ENCODE results near the gene ADGRL2. TPM values are rescaled to one million over a fixed set of nuclear protein-coding genes. Genes with fewer than 3 reads are reported as not detected.

Gene ADGRL2
- total RNA-seq, 1 experiment from 2014 or later, result 34.2 TPM

DNA sequence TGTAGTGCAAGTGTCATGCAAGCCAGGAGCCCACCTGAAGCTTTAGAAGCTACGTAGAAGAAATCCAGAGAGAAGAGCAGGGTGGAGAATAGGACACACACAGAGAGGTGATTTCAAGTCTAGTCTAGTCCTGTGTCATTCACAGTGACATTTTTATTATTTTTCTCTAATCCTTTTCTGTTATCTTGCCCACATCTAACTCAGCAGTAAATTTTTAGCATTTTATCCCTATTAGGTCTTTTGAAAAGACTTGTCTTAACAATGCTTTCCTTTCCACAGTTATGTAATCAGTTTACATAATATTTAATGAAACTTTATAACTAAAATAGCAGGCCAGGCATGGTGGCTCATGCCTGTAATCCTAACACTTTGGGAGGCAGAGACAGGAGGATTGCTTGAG is 198.6 kb downstream of the ADGRL2 start:
- Histone ChIP-seq H3K36me3 (ENCODE audit: control insufficient read depth, insufficient read depth, low read length) (no peaks in the 10 kb centered on the region), H3K27me3 (ENCODE audit: control insufficient read depth, insufficient read depth, low read length) (no peaks in the 10 kb centered on the region), H3K4me3 (ENCODE audit: low read depth in 2 of 2, low read length in 2 of 2) (no peak overlapping the region), H3K4me1 (ENCODE audit: control insufficient read depth, insufficient read depth, low read length) (no peaks in the 10 kb centered on the region), H3K9me3 (ENCODE audit: control insufficient read depth, insufficient read depth, low read depth, low read length) (no peaks in the 10 kb centered on the region), H3K27ac (ENCODE audit: low read length) (no peak overlapping the region)
- ATAC-seq, result no peak
- intact Hi-C loops (cut with micrococcal nuclease; ENCODE audit: unreplicated experiment), result no loop called here
- in situ Hi-C loops (cut with HindIII; ENCODE audit: low pct_unique_long_range_greater_than_20kb, low sequenced_read_pairs), result no loop called here
- BruUV-seq (replicated peaks), result no TSS peak
- TF ChIP-seq POLR2AphosphoS5 (IDR thresholded peaks at IDR 0.05; ENCODE audit: low read depth, low read length), result no peak
- TF ChIP-seq, protein P1, sequence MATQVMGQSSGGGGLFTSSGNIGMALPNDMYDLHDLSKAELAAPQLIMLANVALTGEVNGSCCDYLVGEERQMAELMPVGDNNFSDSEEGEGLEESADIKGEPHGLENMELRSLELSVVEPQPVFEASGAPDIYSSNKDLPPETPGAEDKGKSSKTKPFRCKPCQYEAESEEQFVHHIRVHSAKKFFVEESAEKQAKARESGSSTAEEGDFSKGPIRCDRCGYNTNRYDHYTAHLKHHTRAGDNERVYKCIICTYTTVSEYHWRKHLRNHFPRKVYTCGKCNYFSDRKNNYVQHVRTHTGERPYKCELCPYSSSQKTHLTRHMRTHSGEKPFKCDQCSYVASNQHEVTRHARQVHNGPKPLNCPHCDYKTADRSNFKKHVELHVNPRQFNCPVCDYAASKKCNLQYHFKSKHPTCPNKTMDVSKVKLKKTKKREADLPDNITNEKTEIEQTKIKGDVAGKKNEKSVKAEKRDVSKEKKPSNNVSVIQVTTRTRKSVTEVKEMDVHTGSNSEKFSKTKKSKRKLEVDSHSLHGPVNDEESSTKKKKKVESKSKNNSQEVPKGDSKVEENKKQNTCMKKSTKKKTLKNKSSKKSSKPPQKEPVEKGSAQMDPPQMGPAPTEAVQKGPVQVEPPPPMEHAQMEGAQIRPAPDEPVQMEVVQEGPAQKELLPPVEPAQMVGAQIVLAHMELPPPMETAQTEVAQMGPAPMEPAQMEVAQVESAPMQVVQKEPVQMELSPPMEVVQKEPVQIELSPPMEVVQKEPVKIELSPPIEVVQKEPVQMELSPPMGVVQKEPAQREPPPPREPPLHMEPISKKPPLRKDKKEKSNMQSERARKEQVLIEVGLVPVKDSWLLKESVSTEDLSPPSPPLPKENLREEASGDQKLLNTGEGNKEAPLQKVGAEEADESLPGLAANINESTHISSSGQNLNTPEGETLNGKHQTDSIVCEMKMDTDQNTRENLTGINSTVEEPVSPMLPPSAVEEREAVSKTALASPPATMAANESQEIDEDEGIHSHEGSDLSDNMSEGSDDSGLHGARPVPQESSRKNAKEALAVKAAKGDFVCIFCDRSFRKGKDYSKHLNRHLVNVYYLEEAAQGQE (IDR thresholded peaks at IDR 0.05; ENCODE audit: insufficient read depth in 1 of 2, low read depth in 2 of 2, low read length in 1 of 2), result no peak
- TF ChIP-seq SIN3A (IDR thresholded peaks at IDR 0.05; ENCODE audit: borderline replicate concordance, insufficient read depth, low read depth, low read length), result no peak
- ChIA-PET POLR2A (no interaction called here), CTCF (interaction anchor here (0.5 kb wide), 1 partner anchor 183 kb away, joined by 3 read pairs; no protein-coding TSS in a partner anchor)
- DNase-seq (ENCODE audit: low read depth, low spot score), result no peak

DNA sequence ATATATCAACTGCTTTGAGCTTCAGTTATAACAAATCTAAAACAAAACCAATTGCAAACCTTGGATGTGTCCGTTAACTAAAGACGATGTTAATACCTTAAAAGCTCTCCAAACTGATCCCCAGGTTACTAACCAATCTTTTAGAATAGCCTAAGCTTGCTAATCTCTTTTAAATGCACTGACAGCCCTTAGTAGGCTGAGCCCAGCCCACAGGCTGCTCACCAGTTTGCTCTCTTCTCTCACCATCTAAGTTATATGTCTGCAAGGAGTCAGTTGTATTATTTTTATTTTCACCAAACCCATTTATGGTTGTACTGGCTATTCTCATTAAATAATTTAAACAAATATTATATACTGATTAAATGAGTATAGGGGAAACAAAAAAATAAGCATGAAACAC is 199.5 kb downstream of the ADGRL2 start:
- Histone ChIP-seq H3K4me3 (ENCODE audit: low read depth in 2 of 2, low read length in 2 of 2) (no peak overlapping the region), H3K4me1 (ENCODE audit: control insufficient read depth, insufficient read depth, low read length) (no peaks in the 10 kb centered on the region), H3K9me3 (ENCODE audit: control insufficient read depth, insufficient read depth, low read depth, low read length) (no peaks in the 10 kb centered on the region), H3K27me3 (ENCODE audit: control insufficient read depth, insufficient read depth, low read length) (no peaks in the 10 kb centered on the region), H3K27ac (ENCODE audit: low read length) (no peak overlapping the region), H3K36me3 (ENCODE audit: control insufficient read depth, insufficient read depth, low read length) (no peaks in the 10 kb centered on the region)
- ChIA-PET CTCF (interaction anchor here (0.5 kb wide), 1 partner anchor 184 kb away, joined by 3 read pairs; no protein-coding TSS in a partner anchor), POLR2A (no interaction called here)
- DNase-seq (ENCODE audit: low read depth, low spot score) (no peak), ATAC-seq (no peak)
- TF ChIP-seq SIN3A (IDR thresholded peaks at IDR 0.05; ENCODE audit: borderline replicate concordance, insufficient read depth, low read depth, low read length), result no peak
- no peak for TF ChIP-seq TCF7L2 (IDR thresholded peaks at IDR 0.05; ENCODE audit: low read depth, low read length)
- no peak for TF ChIP-seq POLR2AphosphoS5 (IDR thresholded peaks at IDR 0.05; ENCODE audit: low read depth, low read length)
- TF ChIP-seq, protein P1 (IDR thresholded peaks at IDR 0.05; ENCODE audit: insufficient read depth in 1 of 2, low read depth in 2 of 2, low read length in 1 of 2), result no peak
- TF ChIP-seq, protein P2, sequence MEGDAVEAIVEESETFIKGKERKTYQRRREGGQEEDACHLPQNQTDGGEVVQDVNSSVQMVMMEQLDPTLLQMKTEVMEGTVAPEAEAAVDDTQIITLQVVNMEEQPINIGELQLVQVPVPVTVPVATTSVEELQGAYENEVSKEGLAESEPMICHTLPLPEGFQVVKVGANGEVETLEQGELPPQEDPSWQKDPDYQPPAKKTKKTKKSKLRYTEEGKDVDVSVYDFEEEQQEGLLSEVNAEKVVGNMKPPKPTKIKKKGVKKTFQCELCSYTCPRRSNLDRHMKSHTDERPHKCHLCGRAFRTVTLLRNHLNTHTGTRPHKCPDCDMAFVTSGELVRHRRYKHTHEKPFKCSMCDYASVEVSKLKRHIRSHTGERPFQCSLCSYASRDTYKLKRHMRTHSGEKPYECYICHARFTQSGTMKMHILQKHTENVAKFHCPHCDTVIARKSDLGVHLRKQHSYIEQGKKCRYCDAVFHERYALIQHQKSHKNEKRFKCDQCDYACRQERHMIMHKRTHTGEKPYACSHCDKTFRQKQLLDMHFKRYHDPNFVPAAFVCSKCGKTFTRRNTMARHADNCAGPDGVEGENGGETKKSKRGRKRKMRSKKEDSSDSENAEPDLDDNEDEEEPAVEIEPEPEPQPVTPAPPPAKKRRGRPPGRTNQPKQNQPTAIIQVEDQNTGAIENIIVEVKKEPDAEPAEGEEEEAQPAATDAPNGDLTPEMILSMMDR (IDR thresholded peaks at IDR 0.05), result no peak
- no TSS peak for BruUV-seq (replicated peaks)
- in situ Hi-C loops (cut with HindIII; ENCODE audit: low pct_unique_long_range_greater_than_20kb, low sequenced_read_pairs), result no loop called here
- intact Hi-C loops (cut with micrococcal nuclease; ENCODE audit: unreplicated experiment), result no loop called here
